NCI-H524 treated with DMSO at 0.1 percent for 48 hours (cell line): ENCODE results near the gene ACOX1.
"Not testable (repeated sequence)": the region's sequence is repeated elsewhere in the genome, so short reads cannot be mapped to it uniquely, and the experiment has no call there.

Source experiments
- DNase-seq: peaks from one replicate; lab custom pipeline; 2025; lab: John Stamatoyannopoulos, UW

The ACOX1 gene

GRCh38 chr17:75981019-75981615, 2.2 kb upstream of the ACOX1 start:
- no peak for DNase-seq

GRCh38 chr17:75980188-75981018, 1.4 kb upstream of the ACOX1 start:
- DNase-seq = no peak

GRCh38 chr17:75979705-75980187, 780 bp upstream of the ACOX1 start:
- no peak for DNase-seq

- no peak for DNase-seq
Measured at GRCh38 chr17:75976175-75976848, 2.7 kb downstream of the ACOX1 start.

GRCh38 chr17:75975757-75976174, 3.2 kb downstream of the ACOX1 start:
- DNase-seq = no peak

- not testable (repeated sequence) for DNase-seq
Measured at GRCh38 chr17:75975187-75975586, 3.8 kb downstream of the ACOX1 start.

GRCh38 chr17:75970626-75971025, 8.3 kb downstream of the ACOX1 start:
- DNase-seq = no peak

GRCh38 chr17:75970011-75970523, 8.9 kb downstream of the ACOX1 start:
- DNase-seq = no peak

- not testable (repeated sequence) for DNase-seq
Measured at GRCh38 chr17:75969044-75969443, 9.9 kb downstream of the ACOX1 start.

GRCh38 chr17:75965468-75965867, 13.5 kb downstream of the ACOX1 start:
- no peak for DNase-seq

GRCh38 chr17:75959839-75960511, 19.0 kb downstream of the ACOX1 start:
- DNase-seq = no peak

- no peak for DNase-seq
Measured at GRCh38 chr17:75959051-75959838, 19.7 kb downstream of the ACOX1 start.

- DNase-seq = peak; percentile 45
Measured at GRCh38 chr17:75950855-75951554, 28.0 kb downstream of the ACOX1 start.

GRCh38 chr17:75950421-75950820, 28.5 kb downstream of the ACOX1 start:
- DNase-seq = no peak

GRCh38 chr17:75945211-75945610, 33.8 kb downstream of the ACOX1 start:
- peak; percentile 97 for DNase-seq

GRCh38 chr17:75943491-75943890, 35.5 kb downstream of the ACOX1 start:
- no peak for DNase-seq

GRCh38 chr17:75942473-75942872, 36.5 kb downstream of the ACOX1 start:
- DNase-seq = no peak

- DNase-seq = no peak
Measured at GRCh38 chr17:75941442-75941819, 37.5 kb downstream of the ACOX1 start.

- peak; percentile 97 for DNase-seq
Measured at GRCh38 chr17:75940727-75941441, 38.1 kb downstream of the ACOX1 start, which contains the start of gene FBF1. Gene FBF1 (minus strand): TSS chr17:75941042. CDS start chr17:75938149, 2,893 bp downstream.

- no peak for DNase-seq
Measured at GRCh38 chr17:75937652-75938051, 41.3 kb downstream of the ACOX1 start.
